BLaER1 (cell line): ENCODE measurements around the gene MROH2A.

Experiments used
- H3K27ac ChIP-seq: shearing (Covaris generic); formaldehyde crosslinking; 2 replicates; pipeline ENCODE4 v1.8.1; 2022
- H3K27me3 ChIP-seq: shearing (Covaris generic); formaldehyde crosslinking; 2 replicates; pipeline ENCODE4 v1.8.1; 2022
- H3K36me3 ChIP-seq: shearing (Covaris generic); formaldehyde crosslinking; 2 replicates; pipeline ENCODE4 v1.8.1; 2022
- H3K4me1 ChIP-seq: shearing (Covaris generic); formaldehyde crosslinking; 2 replicates; pipeline ENCODE4 v1.8.1; 2022
- H3K4me2 ChIP-seq: shearing (Covaris generic); formaldehyde crosslinking; 2 replicates; pipeline ENCODE4 v1.8.1; 2022
- H3K4me3 ChIP-seq: shearing (Covaris generic); formaldehyde crosslinking; 2 replicates; pipeline ENCODE4 v1.8.1; 2022
- H3K9ac ChIP-seq: shearing (Covaris generic); formaldehyde crosslinking; 2 replicates; pipeline ENCODE4 v1.8.1; 2022
- H3K9me3 ChIP-seq: shearing (Covaris generic); formaldehyde crosslinking; 2 replicates; pipeline ENCODE4 v1.8.1; 2022
- H4K20me1 ChIP-seq: shearing (Covaris generic); formaldehyde crosslinking; 2 replicates; pipeline ENCODE4 v1.8.1; 2022
- Cebpa-rat ChIP-seq: shearing (Covaris generic); IDR thresholded peaks from 2 replicates; pipeline ENCODE4 v1.8.1; 2022

Gene MROH2A

DNA sequence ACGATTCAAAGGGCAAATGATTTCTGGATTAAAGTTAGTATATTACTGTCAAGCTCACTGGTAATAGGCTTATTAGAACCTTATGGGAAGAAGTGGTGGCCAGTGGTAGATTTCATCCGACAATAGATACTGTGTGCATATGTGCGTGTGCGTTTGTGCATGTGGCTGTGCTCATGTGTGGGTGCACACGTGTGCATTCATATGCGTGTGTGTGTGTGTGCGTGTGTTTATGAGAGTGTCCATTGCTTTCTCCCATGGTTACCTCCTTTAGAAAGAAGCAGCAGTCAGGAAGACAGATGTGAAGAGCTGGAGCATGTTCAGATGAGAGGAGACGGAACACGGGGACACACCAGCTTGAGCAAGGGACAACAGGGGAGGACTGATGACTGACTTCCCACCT lies 8.9 kb upstream of the MROH2A start:
- no peak for TF ChIP-seq Cebpa-rat
- Histone ChIP-seq H3K27me3 (no peaks in the 10 kb centered on the region), H3K4me3 (no peak overlapping the region), H4K20me1 (no peaks in the 10 kb centered on the region), H3K27ac (no peak overlapping the region), H3K9me3 (no peaks in the 10 kb centered on the region), H3K9ac (no peak overlapping the region), H3K4me2 (no peak overlapping the region), H3K36me3 (no peaks in the 10 kb centered on the region), H3K4me1 (no peaks in the 10 kb centered on the region)

- no peak for TF ChIP-seq Cebpa-rat
- H3K4me1 ChIP-seq = no peaks in the 10 kb centered on the region
- no peak overlapping the region for H3K27ac ChIP-seq
- no peak overlapping the region for H3K4me2 ChIP-seq
- H3K9me3 ChIP-seq = peaks cover 21% of the 10 kb centered on the region
- H3K36me3 ChIP-seq = no peaks in the 10 kb centered on the region
- no peak overlapping the region for H3K9ac ChIP-seq
- no peaks in the 10 kb centered on the region for H3K27me3 ChIP-seq
- no peak overlapping the region for H3K4me3 ChIP-seq
- H4K20me1 ChIP-seq = no peaks in the 10 kb centered on the region
These were observed 6.0 kb upstream of the MROH2A start for GRCh38 chr2:233772153-233772552.

GRCh38 chr2:233772583-233772982 lies 5.5 kb upstream of the MROH2A start:
- Histone ChIP-seq H3K27me3 (no peaks in the 10 kb centered on the region), H3K9ac (no peak overlapping the region), H3K36me3 (no peaks in the 10 kb centered on the region), H3K27ac (no peak overlapping the region), H4K20me1 (no peaks in the 10 kb centered on the region), H3K4me1 (no peaks in the 10 kb centered on the region), H3K9me3 (peaks cover 25% of the 10 kb centered on the region), H3K4me3 (no peak overlapping the region), H3K4me2 (no peak overlapping the region)
- no peak for TF ChIP-seq Cebpa-rat

- H3K27me3 ChIP-seq = no peaks in the 10 kb centered on the region
- no peak overlapping the region for H3K4me2 ChIP-seq
- no peaks in the 10 kb centered on the region for H4K20me1 ChIP-seq
- no peak overlapping the region for H3K9ac ChIP-seq
- H3K27ac ChIP-seq = no peak overlapping the region
- H3K9me3 ChIP-seq = peaks cover 33% of the 10 kb centered on the region
- no peaks in the 10 kb centered on the region for H3K4me1 ChIP-seq
- no peak for TF ChIP-seq Cebpa-rat
- H3K4me3 ChIP-seq = no peak overlapping the region
- no peaks in the 10 kb centered on the region for H3K36me3 ChIP-seq
These were observed 4.3 kb upstream of the MROH2A start for GRCh38 chr2:233773854-233774253.

DNA sequence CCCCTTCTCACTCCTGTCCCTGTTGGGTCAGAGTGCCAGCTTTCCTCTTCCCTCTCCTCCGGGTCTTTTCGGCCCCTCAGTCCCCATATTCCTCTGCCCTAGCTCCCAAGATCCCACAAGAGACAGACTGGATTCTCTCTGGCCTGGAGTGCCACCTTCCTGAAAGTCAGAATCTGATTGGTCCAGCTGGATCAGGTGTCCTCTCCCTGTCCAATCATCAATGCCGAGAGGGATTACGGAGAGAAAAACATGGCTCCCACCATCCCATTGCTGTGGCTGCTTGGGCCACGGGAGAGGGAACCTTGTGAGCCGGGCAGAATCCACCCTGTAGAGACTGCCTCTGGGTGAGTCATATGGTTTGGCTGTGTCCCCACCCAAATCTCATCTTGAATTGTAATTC lies 2.7 kb upstream of the MROH2A start:
- TF ChIP-seq Cebpa-rat = no peak
- H3K27me3 ChIP-seq = no peaks in the 10 kb centered on the region

DNA sequence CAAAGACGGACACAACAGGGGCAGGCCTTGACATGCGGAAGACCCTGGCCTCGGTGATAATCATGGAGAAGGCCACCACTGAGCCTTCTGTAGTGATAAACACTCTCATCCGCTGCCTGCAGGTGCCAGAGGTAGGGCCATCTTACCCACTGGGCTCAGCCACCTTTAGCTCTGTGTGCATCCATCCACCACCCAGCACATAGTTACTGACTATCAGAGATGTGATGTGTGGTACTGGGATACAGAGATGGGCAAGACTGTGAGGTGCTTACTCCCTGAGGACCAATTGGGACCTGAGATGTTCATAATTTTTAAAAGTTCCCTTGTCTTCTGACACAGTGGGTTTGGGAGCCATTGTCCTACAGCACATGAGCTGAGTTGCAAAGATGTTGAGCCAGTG lies 1.6 kb downstream of the MROH2A start:
- H3K4me1 ChIP-seq = peaks cover 3% of the 10 kb centered on the region
- H3K4me3 ChIP-seq = no peak overlapping the region
- no peak overlapping the region for H3K9ac ChIP-seq
- H3K9me3 ChIP-seq = peaks cover 37% of the 10 kb centered on the region
- no peaks in the 10 kb centered on the region for H3K36me3 ChIP-seq
- TF ChIP-seq Cebpa-rat = no peak
- H3K4me2 ChIP-seq = no peak overlapping the region
- no peaks in the 10 kb centered on the region for H4K20me1 ChIP-seq
- no peak overlapping the region for H3K27ac ChIP-seq
- H3K27me3 ChIP-seq = no peaks in the 10 kb centered on the region

More for the DNA sequence above, 2.7 kb upstream of the MROH2A start:
- Histone ChIP-seq H3K4me3 (no peak overlapping the region), H3K4me2 (no peak overlapping the region), H3K4me1 (no peaks in the 10 kb centered on the region), H4K20me1 (no peaks in the 10 kb centered on the region), H3K27ac (no peak overlapping the region), H3K36me3 (no peaks in the 10 kb centered on the region), H3K9ac (no peak overlapping the region), H3K9me3 (peaks cover 33% of the 10 kb centered on the region)

DNA sequence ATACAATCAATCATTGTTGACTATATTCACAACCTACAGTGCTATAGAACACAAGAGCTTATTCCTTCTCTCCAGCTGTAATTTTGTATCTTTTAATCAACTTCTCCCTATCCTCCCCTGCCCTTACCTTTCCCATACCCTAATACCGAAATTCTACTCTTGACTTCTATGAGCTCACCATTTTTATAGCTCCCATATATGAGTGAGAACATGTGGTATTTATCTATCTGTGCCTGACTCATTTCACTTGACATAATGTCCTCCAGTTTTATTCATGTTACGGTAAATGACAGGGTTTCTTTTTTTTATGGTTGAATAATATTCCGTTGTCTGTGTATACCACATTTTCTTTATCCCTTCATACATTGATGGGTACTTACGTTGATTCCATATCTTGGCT lies 2.6 kb downstream of the MROH2A start:
- no peak for TF ChIP-seq Cebpa-rat
- H3K4me1 ChIP-seq = peaks cover 14% of the 10 kb centered on the region
- H3K9me3 ChIP-seq = peaks cover 35% of the 10 kb centered on the region
- no peak overlapping the region for H3K4me2 ChIP-seq
- no peak overlapping the region for H3K9ac ChIP-seq
- H3K36me3 ChIP-seq = no peaks in the 10 kb centered on the region
- no peak overlapping the region for H3K27ac ChIP-seq
- no peak overlapping the region for H3K4me3 ChIP-seq
- H3K27me3 ChIP-seq = no peaks in the 10 kb centered on the region
- no peaks in the 10 kb centered on the region for H4K20me1 ChIP-seq

GRCh38 chr2:233789554-233789953 lies 11.4 kb downstream of the MROH2A start:
- no peak overlapping the region for H3K4me2 ChIP-seq

GRCh38 chr2:233791151-233791882 lies 13.2 kb downstream of the MROH2A start:
- Histone ChIP-seq H3K9ac (no peak overlapping the region), H3K9me3 (peaks cover 8% of the 10 kb centered on the region), H3K4me1 (0 out of 2 replicates have a peak, but pooled peaks cover 5% of the 10 kb centered on the region), H3K27me3 (no peaks in the 10 kb centered on the region), H3K4me2 (no peak overlapping the region), H3K36me3 (no peaks in the 10 kb centered on the region), H3K27ac (no peak overlapping the region), H3K4me3 (no peak overlapping the region), H4K20me1 (no peaks in the 10 kb centered on the region)
- TF ChIP-seq Cebpa-rat = no peak

More at GRCh38 chr2:233789554-233789953, 11.4 kb downstream of the MROH2A start:
- Histone ChIP-seq H3K9ac (no peak overlapping the region), H3K4me3 (no peak overlapping the region), H4K20me1 (no peaks in the 10 kb centered on the region), H3K9me3 (peaks cover 21% of the 10 kb centered on the region), H3K27me3 (no peaks in the 10 kb centered on the region), H3K27ac (no peak overlapping the region), H3K36me3 (no peaks in the 10 kb centered on the region), H3K4me1 (peaks cover 18% of the 10 kb centered on the region)
- no peak for TF ChIP-seq Cebpa-rat

DNA sequence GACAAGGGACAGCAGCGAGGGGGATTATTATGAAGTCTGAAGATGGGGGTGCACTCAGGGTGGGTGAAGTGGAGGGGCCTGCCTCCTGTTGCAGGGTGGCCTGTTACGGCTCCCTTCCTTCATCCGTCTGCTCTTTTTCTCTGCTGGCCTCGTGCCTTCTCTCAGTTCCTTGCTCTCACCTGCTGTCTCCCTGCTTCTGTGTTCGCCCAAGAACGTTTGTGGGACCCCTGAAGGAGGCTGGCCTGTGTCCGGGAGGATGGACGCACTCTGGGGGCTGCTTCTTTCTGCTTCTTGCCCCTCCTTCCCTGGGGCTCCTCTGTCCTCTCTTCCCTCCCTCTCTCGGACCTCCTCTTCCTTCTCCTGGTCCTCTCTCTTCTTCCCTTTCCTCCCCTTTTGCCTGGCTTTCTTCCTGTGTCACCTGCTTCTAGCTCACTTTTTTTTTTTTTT lies 13.8 kb downstream of the MROH2A start:
- peaks cover 2% of the 10 kb centered on the region for H3K9me3 ChIP-seq
- 0 out of 2 replicates have a peak, but pooled peaks cover 5% of the 10 kb centered on the region for H3K4me1 ChIP-seq
- H3K27ac ChIP-seq = no peak overlapping the region
- H3K4me3 ChIP-seq = no peak overlapping the region
- H4K20me1 ChIP-seq = no peaks in the 10 kb centered on the region
- no peaks in the 10 kb centered on the region for H3K27me3 ChIP-seq
- no peak overlapping the region for H3K9ac ChIP-seq
- H3K36me3 ChIP-seq = no peaks in the 10 kb centered on the region
- H3K4me2 ChIP-seq = no peak overlapping the region
- TF ChIP-seq Cebpa-rat = no peak

GRCh38 chr2:233792720-233793119 lies 14.6 kb downstream of the MROH2A start:
- no peak overlapping the region for H3K4me3 ChIP-seq
- H3K27me3 ChIP-seq = no peaks in the 10 kb centered on the region
- H3K36me3 ChIP-seq = no peaks in the 10 kb centered on the region
- TF ChIP-seq Cebpa-rat = no peak
- H3K9me3 ChIP-seq = no peaks in the 10 kb centered on the region; the same call in 1 of the 2 replicates
- H3K9ac ChIP-seq = no peak overlapping the region
- H3K4me1 ChIP-seq = 0 out of 2 replicates have a peak, but pooled peaks cover 5% of the 10 kb centered on the region
- H3K4me2 ChIP-seq = no peak overlapping the region
- no peaks in the 10 kb centered on the region for H4K20me1 ChIP-seq
- no peak overlapping the region for H3K27ac ChIP-seq
